H54 (cell line): ENCODE data around the gene PEX16.

ENCODE experiments used
- DNase-seq: peaks from one replicate; pipeline ENCODE4 v3.0.0; 2011; ENCODE audit warnings: low spot score, mixed read lengths; ENCODE audit not compliant: insufficient read length
- FAIRE-seq: peaks from 3 replicates; lab custom pipeline; 2011; peaks lifted over from hg19 to GRCh38; lab: Jason Lieb, UNC
- POLR2A ChIP-seq: IDR thresholded peaks from 2 replicates; pipeline ENCODE4 v1.6.1; 2011; ENCODE audit warnings: low read depth, mild to moderate bottlenecking, low read length

PEX16 gene

DNA sequence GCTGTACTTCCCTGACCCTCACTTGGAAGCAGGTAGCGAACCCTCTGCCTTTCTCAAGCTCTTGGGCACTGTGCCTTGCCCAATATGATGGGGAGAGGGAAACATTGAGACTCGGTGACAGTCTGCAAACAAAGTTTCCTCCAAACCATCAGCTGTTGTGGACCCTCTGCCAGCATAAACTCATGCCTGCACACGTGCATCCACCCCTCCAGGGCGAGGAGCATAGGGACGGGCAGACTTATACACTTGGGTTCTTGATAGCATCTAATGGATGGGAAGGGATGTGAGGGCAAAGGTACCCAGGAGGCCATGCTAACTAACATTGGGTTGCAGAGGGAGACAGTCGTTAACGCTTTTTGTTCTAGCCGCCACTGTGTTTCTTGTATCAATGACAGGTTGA lies 40.5 kb downstream of the PEX16 start:
- no peak for TF ChIP-seq POLR2A
- DNase-seq (no peak), FAIRE-seq (no peak)

DNA sequence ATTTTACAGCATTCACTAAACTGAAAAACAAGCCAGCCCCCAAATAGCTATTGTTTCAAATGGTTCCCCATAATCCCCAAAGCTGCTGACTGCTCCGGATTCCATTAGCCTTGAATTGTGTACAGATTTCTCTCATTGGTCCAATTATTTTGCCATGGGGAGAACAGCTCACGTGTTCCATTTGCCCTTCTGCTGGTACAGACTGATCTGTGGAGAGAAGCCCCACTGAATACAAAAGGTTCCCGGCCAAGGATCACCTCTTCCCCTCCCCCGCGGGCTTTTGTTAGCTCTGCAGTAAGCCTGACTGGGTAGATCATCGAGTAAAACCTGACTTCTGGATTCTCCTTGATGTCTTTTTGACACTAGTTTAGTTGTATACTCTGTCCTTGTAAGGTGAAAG lies 41.3 kb downstream of the PEX16 start:
- no peak for TF ChIP-seq POLR2A
- no peak for FAIRE-seq
- DNase-seq, result no peak

DNA sequence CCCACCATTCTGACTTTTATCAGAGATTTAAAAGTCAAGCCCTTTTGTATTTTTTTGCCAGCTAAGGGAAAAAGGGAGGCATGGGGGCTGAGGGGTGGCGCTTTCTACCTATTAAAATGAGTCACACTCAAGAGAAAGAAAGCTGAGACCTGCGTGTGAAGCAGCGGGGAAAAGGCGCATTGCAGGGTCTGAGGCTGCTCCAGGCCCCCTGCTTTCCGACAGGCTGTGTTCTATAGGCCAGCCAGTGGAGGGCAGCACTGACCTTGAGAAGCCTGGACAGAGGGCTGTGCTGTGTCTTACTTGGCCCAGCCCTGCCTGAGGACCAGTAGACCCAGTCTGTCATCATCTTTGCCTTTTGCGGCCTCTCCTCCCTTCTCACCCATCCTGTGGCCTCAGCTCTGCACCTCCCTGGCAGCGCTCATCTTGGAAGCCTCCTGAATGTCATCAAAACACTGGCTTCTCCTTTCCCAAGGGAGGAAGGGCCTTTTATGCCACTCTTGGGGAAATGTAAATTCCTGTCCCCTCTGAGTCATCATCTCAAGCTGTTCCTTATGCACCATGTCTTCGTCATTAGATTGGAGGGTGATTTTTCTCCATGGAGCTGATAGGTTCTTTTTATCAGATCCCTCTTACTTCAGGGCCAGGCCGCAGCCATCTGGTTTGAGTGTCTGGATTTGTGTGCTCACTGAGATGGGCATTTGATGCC lies 44.9 kb downstream of the PEX16 start:
- DNase-seq (peak; percentile 93), FAIRE-seq (no peak)
- no peak for TF ChIP-seq POLR2A

DNA sequence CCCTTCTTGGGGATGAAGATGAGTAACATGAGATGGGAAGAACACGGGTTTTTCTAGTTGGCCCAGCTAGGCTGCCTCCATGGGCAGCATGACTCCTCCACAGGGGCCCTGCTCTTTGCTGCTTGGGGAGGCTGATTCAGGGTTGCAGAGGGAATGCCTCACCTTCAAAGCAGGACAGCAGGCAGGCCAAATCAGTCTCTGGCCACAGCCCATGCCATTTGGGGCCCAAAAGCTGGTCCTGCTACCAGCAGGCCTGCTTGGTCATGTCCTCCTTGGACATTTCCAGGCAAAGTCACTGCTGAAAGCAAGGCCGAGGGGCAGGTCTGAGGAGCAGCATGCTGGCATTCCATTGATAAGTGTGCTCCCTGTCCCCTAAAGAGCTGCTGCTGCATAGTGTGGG lies 46.0 kb downstream of the PEX16 start:
- DNase-seq (no peak), FAIRE-seq (no peak)
- no peak for TF ChIP-seq POLR2A

DNA sequence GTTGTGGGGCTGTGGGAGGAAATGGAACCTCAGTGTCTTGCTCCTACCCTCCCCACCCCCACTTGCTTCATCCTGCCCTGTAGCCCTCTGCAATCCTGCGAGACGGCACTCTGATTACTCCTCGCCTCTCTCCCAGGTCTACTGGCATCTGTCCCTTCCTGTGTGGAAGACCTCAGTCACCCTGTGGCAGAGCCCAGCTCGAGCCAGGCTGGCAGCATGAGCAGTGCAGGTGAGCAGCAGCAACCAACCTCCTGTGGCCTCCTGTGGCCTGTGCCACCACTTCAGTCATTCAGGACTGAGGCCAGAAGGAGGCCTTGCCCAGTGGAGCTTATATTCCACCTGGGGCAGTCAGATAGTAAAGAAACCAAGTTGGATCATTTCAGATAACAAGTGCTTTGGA lies 47.0 kb downstream of the PEX16 start:
- FAIRE-seq (no peak), DNase-seq (no peak)
- TF ChIP-seq POLR2A, result no peak

DNA sequence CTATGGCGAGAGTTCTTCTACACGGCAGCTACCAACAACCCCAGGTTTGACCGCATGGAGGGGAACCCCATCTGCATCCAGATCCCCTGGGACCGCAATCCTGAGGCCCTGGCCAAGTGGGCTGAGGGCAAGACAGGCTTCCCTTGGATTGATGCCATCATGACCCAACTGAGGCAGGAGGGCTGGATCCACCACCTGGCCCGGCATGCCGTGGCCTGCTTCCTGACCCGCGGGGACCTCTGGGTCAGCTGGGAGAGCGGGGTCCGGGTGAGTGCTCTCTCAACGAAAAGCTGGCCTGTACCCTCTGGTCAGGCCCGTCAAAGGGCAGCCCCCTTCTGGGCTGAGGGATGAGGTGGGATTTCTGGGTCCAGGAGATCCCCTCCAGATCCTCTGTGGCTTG lies 48.1 kb downstream of the PEX16 start:
- no peak for TF ChIP-seq POLR2A
- DNase-seq (no peak), FAIRE-seq (no peak)

DNA sequence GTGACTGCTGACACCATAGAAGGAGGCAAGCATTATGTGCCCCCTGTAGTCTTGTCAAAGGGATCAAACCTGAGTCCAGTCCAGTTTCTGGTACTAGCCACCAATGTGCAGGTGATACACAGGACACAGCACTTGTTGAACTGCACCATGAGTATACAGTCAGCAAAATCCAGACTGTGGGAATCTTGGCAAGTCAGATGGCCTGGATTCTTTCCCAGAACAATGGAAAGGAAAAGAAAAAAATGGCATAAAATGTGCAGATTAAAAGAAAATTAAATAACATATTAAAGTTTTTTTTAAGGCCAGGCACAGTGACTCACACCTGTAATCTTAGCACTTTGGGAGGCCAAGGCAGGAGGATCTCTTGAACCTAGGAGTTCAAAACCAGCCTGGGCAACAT lies 53.6 kb downstream of the PEX16 start:
- no peak for TF ChIP-seq POLR2A
- DNase-seq (no peak), FAIRE-seq (no peak)

DNA sequence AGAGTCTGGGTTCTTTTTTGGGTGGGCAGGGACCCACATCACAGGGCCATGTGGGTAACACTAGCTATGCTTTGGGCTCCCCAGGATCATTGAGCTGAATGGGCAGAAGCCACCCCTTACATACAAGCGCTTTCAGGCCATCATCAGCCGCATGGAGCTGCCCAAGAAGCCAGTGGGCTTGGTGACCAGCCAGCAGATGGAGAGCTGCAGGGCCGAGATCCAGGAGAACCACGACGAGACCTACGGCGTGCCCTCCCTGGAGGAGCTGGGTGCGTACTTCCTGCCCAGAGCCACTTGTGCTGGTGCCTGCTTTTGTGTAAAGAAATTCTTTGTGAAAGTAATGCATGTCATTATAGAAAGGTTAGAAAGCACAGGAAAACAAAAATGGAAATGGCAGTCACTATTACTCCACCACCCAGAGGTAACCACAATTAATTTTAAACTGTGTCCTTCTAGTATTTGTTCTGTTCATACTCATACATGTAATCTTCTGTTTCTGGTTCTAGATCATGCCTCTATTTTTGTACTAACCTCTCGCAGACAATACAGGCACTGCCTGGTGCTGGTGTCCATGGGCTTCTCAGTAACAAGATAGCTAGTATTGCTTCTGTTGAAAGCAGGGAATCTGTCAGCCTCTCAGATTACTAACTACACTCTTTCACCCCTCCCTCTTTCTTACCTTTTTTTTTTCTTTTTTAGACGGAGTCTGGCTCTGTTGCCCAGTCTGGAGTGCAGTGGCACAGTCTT lies 56.7 kb downstream of the PEX16 start:
- FAIRE-seq (no peak), DNase-seq (no peak)
- TF ChIP-seq POLR2A, result no peak

DNA sequence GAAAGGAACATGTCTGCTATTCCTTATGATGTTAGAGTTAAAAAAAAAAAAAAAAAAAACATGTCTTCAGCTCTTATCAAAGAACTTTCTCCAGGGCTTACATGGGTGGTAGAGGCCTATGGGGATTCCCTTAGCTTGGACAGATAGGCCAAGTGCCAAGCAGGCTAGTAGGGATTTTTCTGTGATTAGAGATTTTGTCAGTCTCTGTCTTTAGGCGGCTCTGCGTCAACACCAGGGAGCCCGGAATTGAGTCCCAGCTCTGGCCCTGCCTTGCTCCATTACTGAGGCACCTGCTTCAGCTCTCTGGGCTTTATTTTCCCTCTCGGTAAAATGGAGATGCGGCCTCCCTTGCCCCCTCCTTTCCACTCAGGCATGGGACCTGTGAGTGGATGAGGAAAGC lies 57.3 kb downstream of the PEX16 start:
- no peak for TF ChIP-seq POLR2A
- no peak for DNase-seq
- FAIRE-seq, result no peak
